ENCODE data around the gene GJD2. TPM values are rescaled to one million over a fixed set of nuclear protein-coding genes. Genes with fewer than 3 reads are reported as not detected.

The GJD2 gene
- total RNA-seq, 4 donors from 2014 or later, result not detected

DNA sequence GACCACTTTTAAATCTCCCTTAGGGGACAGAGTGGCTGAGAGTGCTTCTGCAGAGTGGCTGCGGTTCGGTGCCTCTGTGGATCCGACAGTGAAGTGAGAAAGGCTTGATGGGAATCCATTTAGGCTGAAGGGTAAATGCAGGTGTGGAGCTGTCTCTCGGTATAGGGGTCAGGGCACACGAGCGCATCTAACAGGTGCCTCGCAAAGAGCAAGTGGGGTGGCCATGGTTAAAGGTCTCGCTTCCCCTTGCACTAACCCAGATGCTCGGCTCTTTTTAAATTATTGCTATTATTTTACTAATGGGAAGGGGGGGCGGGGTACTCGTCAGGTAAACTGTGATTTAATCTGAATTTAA is 598 bp upstream of the GJD2 start:
- Histone ChIP-seq H3K36me3 (no peaks in the 10 kb centered on the region), H3K4me3 (no peak overlapping the region), H3K9me3 (no peaks in the 10 kb centered on the region), H3K27me3 (peaks cover 59% of the 10 kb centered on the region), H3K27ac (no peak overlapping the region), H3K4me1 (peaks cover 0 to 6% (median 3%) of the 10 kb centered on the region in 4 donors)
- WGBS, 2 donors (ENCODE audit: low coverage in 1 of 2), result 12% methylated on average over 2 to 11 of the region's 11 CpGs
- intact Hi-C loops (cut with DNase I; ENCODE audit: low total_unique reads) (no loop called here), in situ Hi-C loops (cut with MboI; ENCODE audit: low pct_ligation_motif_present in 1 of 4, low pct_unique_long_range_greater_than_20kb in 1 of 4, low sequenced_read_pairs in 3 of 4) (no loop called here)
- TF ChIP-seq POLR2AphosphoS5 (IDR thresholded peaks at IDR 0.05) (no peak), POLR2A (IDR thresholded peaks at IDR 0.05) (no peak), EP300 (IDR thresholded peaks at IDR 0.05; ENCODE audit: low read depth) (no peak)
- TF ChIP-seq, protein P1, sequence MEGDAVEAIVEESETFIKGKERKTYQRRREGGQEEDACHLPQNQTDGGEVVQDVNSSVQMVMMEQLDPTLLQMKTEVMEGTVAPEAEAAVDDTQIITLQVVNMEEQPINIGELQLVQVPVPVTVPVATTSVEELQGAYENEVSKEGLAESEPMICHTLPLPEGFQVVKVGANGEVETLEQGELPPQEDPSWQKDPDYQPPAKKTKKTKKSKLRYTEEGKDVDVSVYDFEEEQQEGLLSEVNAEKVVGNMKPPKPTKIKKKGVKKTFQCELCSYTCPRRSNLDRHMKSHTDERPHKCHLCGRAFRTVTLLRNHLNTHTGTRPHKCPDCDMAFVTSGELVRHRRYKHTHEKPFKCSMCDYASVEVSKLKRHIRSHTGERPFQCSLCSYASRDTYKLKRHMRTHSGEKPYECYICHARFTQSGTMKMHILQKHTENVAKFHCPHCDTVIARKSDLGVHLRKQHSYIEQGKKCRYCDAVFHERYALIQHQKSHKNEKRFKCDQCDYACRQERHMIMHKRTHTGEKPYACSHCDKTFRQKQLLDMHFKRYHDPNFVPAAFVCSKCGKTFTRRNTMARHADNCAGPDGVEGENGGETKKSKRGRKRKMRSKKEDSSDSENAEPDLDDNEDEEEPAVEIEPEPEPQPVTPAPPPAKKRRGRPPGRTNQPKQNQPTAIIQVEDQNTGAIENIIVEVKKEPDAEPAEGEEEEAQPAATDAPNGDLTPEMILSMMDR (IDR thresholded peaks at IDR 0.05), result no peak
- DNase-seq, result no peak

DNA sequence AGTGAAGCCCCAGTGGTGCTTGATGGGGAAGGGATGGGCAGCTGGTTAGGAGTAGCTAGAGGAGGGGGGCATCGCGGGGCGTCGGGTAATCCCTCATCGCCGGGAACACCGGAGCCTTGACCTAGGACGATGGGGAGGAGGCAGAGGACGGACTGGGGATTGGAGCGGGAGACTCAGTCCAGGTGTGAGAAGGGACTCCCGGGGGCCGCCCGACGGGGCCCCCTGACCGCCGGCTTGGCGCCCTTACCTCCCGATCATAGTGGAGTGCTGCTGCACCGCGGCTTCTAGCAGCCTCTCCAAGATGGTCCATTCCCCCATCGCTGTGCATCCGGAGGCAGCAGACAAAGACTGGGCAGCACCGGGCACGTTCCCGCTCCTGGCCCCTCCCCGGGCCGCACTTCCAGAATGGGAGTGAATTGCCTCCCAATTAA is 612 bp downstream of the GJD2 start:
- Histone ChIP-seq H3K9me3 (no peaks in the 10 kb centered on the region), H3K27ac (no peak overlapping the region), H3K36me3 (no peaks in the 10 kb centered on the region), H3K27me3 (peaks cover 59% of the 10 kb centered on the region), H3K4me3 (no peak overlapping the region), H3K4me1 (peaks cover 0 to 6% (median 3%) of the 10 kb centered on the region in 4 donors)
- TF ChIP-seq, protein P1 (IDR thresholded peaks at IDR 0.05), result no peak
- TF ChIP-seq POLR2A (IDR thresholded peaks at IDR 0.05) (no peak), POLR2AphosphoS5 (IDR thresholded peaks at IDR 0.05) (no peak), EP300 (IDR thresholded peaks at IDR 0.05; ENCODE audit: low read depth) (no peak)
- intact Hi-C loops (cut with DNase I; ENCODE audit: low total_unique reads) (no loop called here), in situ Hi-C loops (cut with MboI; ENCODE audit: low pct_ligation_motif_present in 1 of 4, low pct_unique_long_range_greater_than_20kb in 1 of 4, low sequenced_read_pairs in 3 of 4) (no loop called here)
- no peak for DNase-seq
- 41% methylated on average over 27 of the region's 27 CpGs; no CpG with 5 or more reads in 1 of the 2 donors for WGBS, 2 donors (ENCODE audit: low coverage in 1 of 2)

DNA sequence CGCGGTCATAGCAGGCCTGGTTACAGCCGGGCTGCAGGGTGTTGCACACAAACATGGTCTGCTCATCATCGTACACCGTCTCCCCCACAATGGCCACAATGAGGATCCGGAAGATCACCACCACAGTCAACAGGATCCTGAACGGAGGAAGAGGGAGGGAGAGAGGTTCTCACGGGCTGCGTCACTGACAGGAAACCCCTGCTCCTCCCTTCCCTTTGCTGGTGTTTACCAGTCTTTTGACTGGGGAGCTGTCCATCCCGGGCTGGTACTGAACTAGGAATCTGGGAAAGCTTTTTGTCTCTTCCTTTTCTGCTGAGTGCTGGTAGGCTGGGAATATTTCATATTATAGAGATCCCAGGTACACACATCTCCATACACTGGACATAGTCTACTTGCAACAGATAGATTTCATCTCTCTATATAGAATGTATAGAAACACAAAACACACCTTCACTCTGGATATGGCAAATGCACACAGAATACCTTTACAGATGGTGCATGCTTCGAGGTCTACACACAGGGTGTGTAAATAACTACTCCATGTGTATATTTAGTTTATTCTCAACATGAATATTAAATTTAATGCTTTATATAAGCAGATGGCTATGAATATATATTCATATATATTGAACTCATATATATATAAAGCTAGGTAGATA is 1.4 kb downstream of the GJD2 start:
- H3K4me3 ChIP-seq, result no peak overlapping the region
- TF ChIP-seq, protein P1 (IDR thresholded peaks at IDR 0.05), result no peak
- TF ChIP-seq POLR2A (IDR thresholded peaks at IDR 0.05), result no peak
- TF ChIP-seq EP300 (IDR thresholded peaks at IDR 0.05; ENCODE audit: low read depth), result no peak
- no peak for TF ChIP-seq POLR2AphosphoS5 (IDR thresholded peaks at IDR 0.05)
- intact Hi-C loops (cut with DNase I; ENCODE audit: low total_unique reads), result no loop called here
- DNase-seq, result no peak
- in situ Hi-C loops (cut with MboI; ENCODE audit: low pct_ligation_motif_present in 1 of 4, low pct_unique_long_range_greater_than_20kb in 1 of 4, low sequenced_read_pairs in 3 of 4), result no loop called here
- peaks cover 59% of the 10 kb centered on the region for H3K27me3 ChIP-seq
- H3K9me3 ChIP-seq, result no peaks in the 10 kb centered on the region
- WGBS, 2 donors (ENCODE audit: low coverage in 1 of 2), result 34 to 51% methylated on average over 7 to 11 of the region's 11 CpGs
- peaks cover 0 to 6% (median 3%) of the 10 kb centered on the region in 4 donors for H3K4me1 ChIP-seq
- no peak overlapping the region for H3K27ac ChIP-seq
- no peaks in the 10 kb centered on the region for H3K36me3 ChIP-seq

DNA sequence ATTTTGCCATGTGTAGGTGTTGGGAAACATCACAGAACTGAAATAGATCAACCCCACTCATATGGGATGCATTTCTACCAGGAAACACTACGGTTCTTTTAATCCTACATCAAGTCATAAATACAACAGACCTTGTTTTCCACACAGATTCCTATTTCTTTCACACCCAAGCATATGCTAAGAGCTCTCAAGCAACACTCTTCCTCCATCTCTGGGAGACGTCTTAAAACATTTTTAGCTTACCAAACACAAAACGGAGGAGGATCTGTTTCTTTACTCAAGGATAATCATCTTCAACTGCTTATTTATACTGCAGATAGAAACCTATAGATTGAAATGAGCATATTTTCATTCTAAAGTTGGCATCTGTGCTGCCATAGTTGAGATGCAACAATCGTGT is 5.1 kb downstream of the GJD2 start:
- WGBS, 2 donors (ENCODE audit: low coverage in 1 of 2), result 80% methylated on average over 4 of the region's 4 CpGs; no CpG with 5 or more reads in 1 of the 2 donors
- Histone ChIP-seq H3K4me1 (peaks cover 0 to 2% (median under 1%) of the 10 kb centered on the region in 4 donors), H3K27ac (no peak overlapping the region), H3K27me3 (peaks cover 28% of the 10 kb centered on the region), H3K9me3 (no peaks in the 10 kb centered on the region), H3K36me3 (no peaks in the 10 kb centered on the region), H3K4me3 (no peak overlapping the region)
- intact Hi-C loops (cut with DNase I; ENCODE audit: low total_unique reads) (no loop called here), in situ Hi-C loops (cut with MboI; ENCODE audit: low pct_ligation_motif_present in 1 of 4, low pct_unique_long_range_greater_than_20kb in 1 of 4, low sequenced_read_pairs in 3 of 4) (no loop called here)
- TF ChIP-seq, protein P1 (IDR thresholded peaks at IDR 0.05), result no peak
- TF ChIP-seq POLR2A (IDR thresholded peaks at IDR 0.05) (no peak), EP300 (IDR thresholded peaks at IDR 0.05; ENCODE audit: low read depth) (no peak), POLR2AphosphoS5 (IDR thresholded peaks at IDR 0.05) (no peak)
- DNase-seq, result no peak
